HepG2 (cell line): ENCODE measurements around the gene SYNJ2. TPM values are rescaled to one million over a fixed set of nuclear protein-coding genes. Genes with fewer than 3 reads are reported as not detected.
A peak's percentile ranks its signal among the peaks of the same experiment; 100 is the strongest.

Source experiments
- CAMTA2 ChIP-seq: sonication (generic); formaldehyde crosslinking; IDR thresholded peaks from 2 replicates; pipeline ENCODE4 v1.4.0; 2020; ENCODE audit warnings: mild to moderate bottlenecking, missing genetic modification reagents, borderline replicate concordance
- ELF3 ChIP-seq: IDR thresholded peaks from 2 replicates; pipeline ENCODE4 v1.6.1; 2016; ENCODE audit warnings: missing genetic modification reagents, missing compliant biosample characterization
- ERF ChIP-seq: IDR thresholded peaks from 2 replicates; pipeline ENCODE4 v1.6.1; 2018; ENCODE audit warnings: missing biosample characterization, missing genetic modification reagents
- HDAC2 ChIP-seq: sonication (generic); formaldehyde crosslinking; IDR thresholded peaks from 2 replicates; pipeline ENCODE4 v1.4.0; 2020; ENCODE audit warnings: missing genetic modification reagents
- HOXA7 ChIP-seq: sonication (generic); formaldehyde crosslinking; IDR thresholded peaks from 2 replicates; pipeline ENCODE4 v1.8.1; 2022; ENCODE audit warnings: mild to moderate bottlenecking, missing genetic modification reagents, moderate library complexity
- KMT2A ChIP-seq: sonication (generic); formaldehyde crosslinking; IDR thresholded peaks from 2 replicates; pipeline ENCODE4 v1.4.0; 2020; ENCODE audit warnings: missing genetic modification reagents
- MIER3 ChIP-seq: IDR thresholded peaks from 2 replicates; pipeline ENCODE4 v1.6.1; 2016; ENCODE audit warnings: missing compliant biosample characterization, borderline replicate concordance
- MXI1 ChIP-seq: IDR thresholded peaks from 3 replicates; pipeline ENCODE4 v1.6.1; 2012; ENCODE audit warnings: low read depth, low read length, inconsistent platforms, borderline replicate concordance
- SOX13 ChIP-seq, 3 experiments: fragments of 450-650 bp in 1 of 3; sonication (generic) in 1 of 3; formaldehyde crosslinking in 1 of 3; IDR thresholded peaks in 2 of 3; conservative IDR thresholded peaks in 1 of 3; 2 replicates each; pipeline versions ENCODE4 v1.5.0 to v1.6.1; 2016 to 2020; ENCODE audit warnings: antibody characterized with exemption in 1 of 3, mild to moderate bottlenecking in 1 of 3, missing compliant biosample characterization in 1 of 3, missing genetic modification reagents in 1 of 3, moderate library complexity in 1 of 3
- SOX5 ChIP-seq: IDR thresholded peaks from 2 replicates; pipeline ENCODE4 v1.6.1; 2016; ENCODE audit warnings: borderline replicate concordance
- WIZ ChIP-seq: sonication (generic); formaldehyde crosslinking; IDR thresholded peaks from 2 replicates; pipeline ENCODE4 v1.5.1; 2020; ENCODE audit warnings: mild to moderate bottlenecking, missing genetic modification reagents
- YEATS4 ChIP-seq: sonication (generic); formaldehyde crosslinking; IDR thresholded peaks from 2 replicates; pipeline ENCODE4 v1.4.0; 2020; ENCODE audit warnings: missing genetic modification reagents, borderline replicate concordance
- ZFP37 ChIP-seq: sonication (generic); formaldehyde crosslinking; IDR thresholded peaks from 2 replicates; pipeline ENCODE4 v1.4.0; 2020; ENCODE audit warnings: missing genetic modification reagents, borderline replicate concordance
- ZFP90 ChIP-seq: sonication (generic); formaldehyde crosslinking; IDR thresholded peaks from 2 replicates; pipeline ENCODE4 v1.8.0; 2022; ENCODE audit warnings: missing genetic modification reagents, mild to moderate bottlenecking, inconsistent platforms, borderline replicate concordance
- ZFY ChIP-seq: sonication (generic); formaldehyde crosslinking; IDR thresholded peaks from 2 replicates; pipeline ENCODE4 v1.4.0; 2020; ENCODE audit warnings: missing genetic modification reagents
- ZKSCAN1 ChIP-seq: fragments of 150-350 bp; IDR thresholded peaks from 2 replicates; pipeline ENCODE4 v1.6.1; 2014; ENCODE audit warnings: low read length
- ZNF274 ChIP-seq: sonication (generic); formaldehyde crosslinking; IDR thresholded peaks from 2 replicates; pipeline ENCODE4 v1.5.1; 2020; ENCODE audit warnings: mild to moderate bottlenecking, missing genetic modification reagents
- ZNF451 ChIP-seq: sonication (generic); formaldehyde crosslinking; IDR thresholded peaks from 2 replicates; pipeline ENCODE4 v1.5.0; 2020; ENCODE audit warnings: mild to moderate bottlenecking, missing genetic modification reagents
- ZNF644 ChIP-seq: IDR thresholded peaks from 2 replicates; pipeline ENCODE4 v1.6.1; 2016; ENCODE audit warnings: low read depth
- ZNF724P ChIP-seq: sonication (generic); formaldehyde crosslinking; IDR thresholded peaks from 2 replicates; pipeline ENCODE4 v1.8.0; 2022; ENCODE audit warnings: missing genetic modification reagents, borderline replicate concordance
- ZNF780A ChIP-seq: sonication (generic); formaldehyde crosslinking; IDR thresholded peaks from 2 replicates; pipeline ENCODE4 v1.8.0; 2022; ENCODE audit warnings: mild to moderate bottlenecking, missing genetic modification reagents, moderate library complexity
- ZNF841 ChIP-seq: sonication (generic); formaldehyde crosslinking; IDR thresholded peaks from 2 replicates; pipeline ENCODE4 v1.8.1; 2023; ENCODE audit warnings: missing genetic modification reagents, borderline replicate concordance
- ZSCAN12 ChIP-seq: sonication (generic); formaldehyde crosslinking; IDR thresholded peaks from 2 replicates; pipeline ENCODE4 v1.9.0; 2021; ENCODE audit warnings: mild to moderate bottlenecking, missing genetic modification reagents
- polyA plus RNA-seq, 8 experiments: library from polyadenylated mRNA; depleted of rRNA in 3 of 8; stranded (reverse) in 7 of 8; unstranded in 1 of 8; fragments of >200 nt; fragmentation: Illumina TruSeq in 4 of 8; extraction: Trizol in 4 of 8; gene quantifications; 2 replicates each; pipeline versions ENCODE4 v1.2.1 to v1.2.3, GENCODE V29; 2011 to 2016; ENCODE audit warnings: low read depth in 4 of 8, missing spikeins in 1 of 8, mixed read lengths in 1 of 8; ENCODE audit not compliant: insufficient read depth in 1 of 8
- total RNA-seq, 5 experiments: library from RNA; depleted of rRNA; stranded (reverse); fragments of >200 nt; fragmentation: Illumina TruSeq; extraction: Trizol; gene quantifications; 2 replicates each; pipeline ENCODE4 v1.2.3, GENCODE V29; 2016; ENCODE audit warnings: low read depth in 1 of 5
- TF ChIP-seq, protein P1 (sequence below): IDR thresholded peaks from 2 replicates; pipeline ENCODE4 v1.6.1; 2016; ENCODE audit warnings: mild to moderate bottlenecking
- TF ChIP-seq, protein P2 (sequence below): sonication (generic); formaldehyde crosslinking; IDR thresholded peaks from 2 replicates; pipeline ENCODE4 v1.4.0; 2020; ENCODE audit warnings: missing genetic modification reagents
- TF ChIP-seq, protein P3 (sequence below): sonication (generic); formaldehyde crosslinking; conservative IDR thresholded peaks from 2 replicates; pipeline ENCODE4 v1.8.0; 2022; ENCODE audit warnings: mild to moderate bottlenecking, moderate library complexity, missing genetic modification reagents
- TF ChIP-seq, protein P4 (sequence below): sonication (generic); formaldehyde crosslinking; IDR thresholded peaks from 2 replicates; pipeline ENCODE4 v1.5.0; 2020; ENCODE audit warnings: missing genetic modification reagents

Gene SYNJ2
- total and polyA plus RNA-seq, 2 of the 13 experiments (the other 11 are each of a cell fraction or from before 2014, with no cell fraction given), result 39.1 to 57.6 TPM

DNA sequence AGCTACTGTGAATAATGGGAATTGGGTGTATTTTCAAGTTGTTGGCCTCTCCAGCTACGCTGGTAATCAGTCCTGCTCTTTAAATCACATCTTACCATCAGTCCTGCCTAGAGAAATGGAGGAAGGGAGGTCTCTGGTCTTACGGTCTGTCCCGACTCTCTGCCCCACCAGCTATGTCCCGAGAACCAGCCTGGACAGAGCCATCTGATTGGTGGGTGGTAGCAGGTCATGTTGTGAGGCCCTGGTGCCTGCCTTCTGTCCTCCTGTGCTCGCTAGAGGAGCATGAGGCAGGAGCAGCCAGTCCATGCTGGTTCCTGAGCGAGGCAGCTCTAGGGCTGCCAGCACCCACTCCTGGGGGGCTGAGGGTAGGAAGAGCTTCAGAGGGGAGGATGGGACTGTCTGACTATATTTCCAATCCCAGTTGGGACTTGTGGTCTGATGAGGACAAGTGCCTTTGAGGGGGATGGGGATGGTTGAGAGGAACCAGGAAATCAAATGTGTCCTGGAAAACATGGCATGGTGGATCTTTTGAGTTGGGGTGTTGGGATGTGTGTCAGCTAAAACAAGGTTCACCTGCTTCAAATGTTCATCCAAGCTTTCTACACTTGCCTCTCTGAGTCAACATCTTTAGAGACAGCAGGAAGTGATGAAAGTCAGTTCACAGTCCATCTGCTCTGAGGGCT, 33.0 kb downstream of the SYNJ2 start (continued):
- TF ChIP-seq, protein P1, sequence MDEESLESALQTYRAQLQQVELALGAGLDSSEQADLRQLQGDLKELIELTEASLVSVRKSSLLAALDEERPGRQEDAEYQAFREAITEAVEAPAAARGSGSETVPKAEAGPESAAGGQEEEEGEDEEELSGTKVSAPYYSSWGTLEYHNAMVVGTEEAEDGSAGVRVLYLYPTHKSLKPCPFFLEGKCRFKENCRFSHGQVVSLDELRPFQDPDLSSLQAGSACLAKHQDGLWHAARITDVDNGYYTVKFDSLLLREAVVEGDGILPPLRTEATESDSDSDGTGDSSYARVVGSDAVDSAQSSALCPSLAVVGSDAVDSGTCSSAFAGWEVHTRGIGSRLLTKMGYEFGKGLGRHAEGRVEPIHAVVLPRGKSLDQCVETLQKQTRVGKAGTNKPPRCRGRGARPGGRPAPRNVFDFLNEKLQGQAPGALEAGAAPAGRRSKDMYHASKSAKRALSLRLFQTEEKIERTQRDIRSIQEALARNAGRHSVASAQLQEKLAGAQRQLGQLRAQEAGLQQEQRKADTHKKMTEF (CRISPR knock-in tag), result peak; percentile 52
- TF ChIP-seq MIER3 (CRISPR knock-in tag) (0 out of 2 replicates have a peak, but pooled peaks have one; percentile 89), ZFP37 (CRISPR knock-in tag) (peak; percentile 78; the same call in 1 of the 2 replicates), ZFY (CRISPR knock-in tag) (peak; percentile 25; the same call in 1 of the 2 replicates), MXI1 (no peak), ZSCAN12 (CRISPR knock-in tag) (no peak), HDAC2 (peak; percentile 89), ZNF841 (CRISPR knock-in tag) (no peak), YEATS4 (CRISPR knock-in tag) (peak; percentile 27; the same call in 1 of the 2 replicates), HOXA7 (CRISPR knock-in tag) (no peak), ZNF780A (no peak), ZNF451 (CRISPR knock-in tag) (no peak), SOX5 (CRISPR knock-in tag) (peak; percentile 81), WIZ (CRISPR knock-in tag) (peak; percentile 83; the same call in 1 of the 2 replicates), ELF3 (peak; percentile 97), ZKSCAN1 (0 out of 2 replicates have a peak, but pooled peaks have one; percentile 19), ZNF274 (CRISPR knock-in tag) (peak; percentile 74; the same call in 1 of the 2 replicates), SOX13 (IDR thresholded peaks at IDR 0.05) (peak; percentile 46; the same call in 1 of the 2 replicates), SOX13 (CRISPR knock-in tag; conservative IDR thresholded peaks at IDR 0.05 in 1 of 2, IDR thresholded peaks at IDR 0.05 in 1 of 2) (peak in 1 of 2 experiments; percentile 81; a peak in 2 of 4 replicates), ZFP90 (CRISPR knock-in tag) (no peak), ZNF644 (CRISPR knock-in tag) (peak; percentile 89), ERF (CRISPR knock-in tag) (peak; percentile 51; the same call in 1 of the 2 replicates), ZNF724P (CRISPR knock-in tag) (no peak; the same call in 1 of the 2 replicates), CAMTA2 (CRISPR knock-in tag) (no peak), KMT2A (CRISPR knock-in tag) (0 out of 2 replicates have a peak, but pooled peaks have one; percentile 25)
- TF ChIP-seq, protein P2, sequence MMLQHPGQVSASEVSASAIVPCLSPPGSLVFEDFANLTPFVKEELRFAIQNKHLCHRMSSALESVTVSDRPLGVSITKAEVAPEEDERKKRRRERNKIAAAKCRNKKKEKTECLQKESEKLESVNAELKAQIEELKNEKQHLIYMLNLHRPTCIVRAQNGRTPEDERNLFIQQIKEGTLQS (CRISPR knock-in tag), result peak; percentile 56; the same call in 1 of the 2 replicates
- TF ChIP-seq, protein P3, sequence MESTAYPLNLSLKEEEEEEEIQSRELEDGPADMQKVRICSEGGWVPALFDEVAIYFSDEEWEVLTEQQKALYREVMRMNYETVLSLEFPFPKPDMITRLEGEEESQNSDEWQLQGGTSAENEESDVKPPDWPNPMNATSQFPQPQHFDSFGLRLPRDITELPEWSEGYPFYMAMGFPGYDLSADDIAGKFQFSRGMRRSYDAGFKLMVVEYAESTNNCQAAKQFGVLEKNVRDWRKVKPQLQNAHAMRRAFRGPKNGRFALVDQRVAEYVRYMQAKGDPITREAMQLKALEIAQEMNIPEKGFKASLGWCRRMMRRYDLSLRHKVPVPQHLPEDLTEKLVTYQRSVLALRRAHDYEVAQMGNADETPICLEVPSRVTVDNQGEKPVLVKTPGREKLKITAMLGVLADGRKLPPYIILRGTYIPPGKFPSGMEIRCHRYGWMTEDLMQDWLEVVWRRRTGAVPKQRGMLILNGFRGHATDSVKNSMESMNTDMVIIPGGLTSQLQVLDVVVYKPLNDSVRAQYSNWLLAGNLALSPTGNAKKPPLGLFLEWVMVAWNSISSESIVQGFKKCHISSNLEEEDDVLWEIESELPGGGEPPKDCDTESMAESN (CRISPR knock-in tag), result peak; percentile 63
- TF ChIP-seq, protein P4, sequence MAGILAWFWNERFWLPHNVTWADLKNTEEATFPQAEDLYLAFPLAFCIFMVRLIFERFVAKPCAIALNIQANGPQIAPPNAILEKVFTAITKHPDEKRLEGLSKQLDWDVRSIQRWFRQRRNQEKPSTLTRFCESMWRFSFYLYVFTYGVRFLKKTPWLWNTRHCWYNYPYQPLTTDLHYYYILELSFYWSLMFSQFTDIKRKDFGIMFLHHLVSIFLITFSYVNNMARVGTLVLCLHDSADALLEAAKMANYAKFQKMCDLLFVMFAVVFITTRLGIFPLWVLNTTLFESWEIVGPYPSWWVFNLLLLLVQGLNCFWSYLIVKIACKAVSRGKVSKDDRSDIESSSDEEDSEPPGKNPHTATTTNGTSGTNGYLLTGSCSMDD, result no peak
